Middle frontal gyrus (tissue), 1 donor: ENCODE measurements around the gene GLP2R.
A peak's percentile ranks its signal among the peaks of the same experiment; 100 is the strongest.

ENCODE experiments used
- DNase-seq: peaks from one replicate; pipeline ENCODE4 v3.0.0-alpha.2; 2015; ENCODE audit warnings: low spot score; ENCODE audit errors: extremely low spot score

Gene GLP2R

DNA sequence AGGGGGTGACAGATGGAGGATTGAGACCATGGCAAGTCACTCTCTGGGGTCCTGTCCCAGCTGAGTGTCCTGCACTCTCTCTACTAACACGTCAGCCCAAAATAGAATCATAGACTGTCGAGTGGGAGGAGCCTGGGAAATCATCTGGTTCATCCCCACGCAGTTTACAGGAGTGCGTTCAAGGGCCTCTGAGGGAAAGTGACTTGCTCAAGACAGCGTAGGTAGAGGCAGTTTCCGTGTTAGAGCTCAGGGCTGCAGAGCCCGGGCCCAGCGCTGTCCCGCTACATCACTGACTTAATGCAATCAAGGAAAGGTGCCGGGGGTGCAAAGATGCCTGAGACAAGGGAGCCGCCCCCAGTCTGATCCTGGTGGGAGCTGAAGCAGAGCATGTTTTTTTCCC is 14.2 kb upstream of the GLP2R start:
- no peak for DNase-seq

DNA sequence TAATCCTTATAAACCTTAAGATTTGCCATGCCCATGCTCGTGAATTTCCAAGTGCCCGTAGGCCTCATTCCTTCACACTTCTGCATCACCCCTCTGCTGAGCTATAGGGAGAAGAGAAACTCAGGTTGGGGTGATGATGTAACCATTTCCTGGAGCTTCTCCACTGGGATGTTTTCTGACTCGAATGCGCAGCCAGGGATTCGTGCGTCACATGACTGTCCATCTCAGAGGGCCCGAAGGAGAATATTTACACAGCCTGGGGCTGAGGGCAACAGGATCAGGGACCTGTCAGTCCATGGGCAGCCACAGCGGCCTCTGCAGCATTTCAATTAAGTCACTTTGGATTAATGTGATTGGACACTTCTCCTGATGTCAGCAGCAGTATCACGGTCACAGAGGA is 12.6 kb upstream of the GLP2R start:
- DNase-seq: no peak

DNA sequence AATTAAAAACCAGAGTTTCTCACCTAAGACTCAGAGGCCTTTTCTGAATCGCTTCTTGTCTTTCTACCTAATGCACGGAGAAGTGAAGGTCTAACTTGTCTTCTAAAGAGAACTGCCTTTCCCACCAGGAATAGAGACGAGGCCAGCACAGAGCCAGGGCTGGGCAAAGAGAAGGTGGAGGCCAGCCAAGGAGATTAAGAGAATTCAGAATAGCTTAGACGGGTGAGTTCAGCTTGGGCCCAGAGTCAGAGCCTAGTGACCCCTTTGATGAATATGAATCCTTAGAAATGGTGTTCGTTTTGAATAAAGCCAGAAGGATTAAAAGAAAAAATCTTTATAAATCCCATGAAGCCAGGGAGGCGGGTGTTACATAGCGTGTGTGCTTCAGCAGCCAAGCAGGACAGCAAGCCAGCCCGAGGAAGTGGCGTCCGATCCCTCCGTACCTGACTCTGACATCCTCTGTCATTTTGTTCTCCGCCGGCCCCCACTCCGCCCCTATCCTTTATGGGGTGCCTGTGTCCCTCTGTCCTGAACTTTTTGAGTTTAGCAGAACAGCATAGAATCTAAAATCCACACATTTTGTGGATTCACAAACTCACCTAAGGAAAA is 11.3 kb upstream of the GLP2R start:
- no peak for DNase-seq

DNA sequence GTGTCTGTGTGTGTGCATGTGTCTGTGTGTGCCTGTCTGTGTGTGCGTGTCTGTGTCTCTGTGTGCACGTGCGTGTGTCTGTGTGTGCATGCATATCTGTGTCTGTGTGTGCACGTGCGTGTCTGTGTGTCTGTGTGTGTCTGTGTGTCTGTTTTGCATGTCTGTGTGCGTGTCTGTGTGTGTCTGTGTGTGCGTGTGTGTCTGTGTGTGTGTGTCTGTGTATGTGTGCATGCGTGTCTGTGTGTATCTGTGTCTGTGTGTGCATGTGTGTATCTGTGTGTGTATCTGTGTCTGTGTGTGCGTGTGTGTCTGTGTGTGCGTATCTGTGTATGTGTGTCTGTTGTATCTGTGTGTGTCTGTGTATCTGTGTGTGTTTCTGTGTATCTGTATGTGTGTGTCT is 9.3 kb upstream of the GLP2R start:
- DNase-seq: no peak

DNA sequence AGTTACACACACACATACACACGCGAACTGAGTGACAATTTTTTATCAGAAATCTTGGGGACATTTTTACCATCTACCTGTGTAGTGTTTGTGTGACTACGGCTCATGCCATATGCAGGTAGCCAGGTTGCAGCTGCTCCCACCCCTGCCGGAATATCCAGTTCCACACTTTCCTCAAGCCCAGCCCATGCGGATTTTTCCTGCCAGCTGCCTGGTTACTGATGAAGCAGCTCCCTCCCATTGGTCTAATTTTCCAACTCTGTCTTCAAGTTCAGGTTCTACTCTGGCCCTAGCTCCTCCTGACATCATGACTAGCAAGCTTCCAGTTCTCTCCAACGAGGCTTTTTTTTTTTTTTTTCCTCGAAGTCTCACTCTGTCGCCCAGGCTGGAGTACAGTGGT is 8.6 kb upstream of the GLP2R start:
- DNase-seq: peak; percentile 21

DNA sequence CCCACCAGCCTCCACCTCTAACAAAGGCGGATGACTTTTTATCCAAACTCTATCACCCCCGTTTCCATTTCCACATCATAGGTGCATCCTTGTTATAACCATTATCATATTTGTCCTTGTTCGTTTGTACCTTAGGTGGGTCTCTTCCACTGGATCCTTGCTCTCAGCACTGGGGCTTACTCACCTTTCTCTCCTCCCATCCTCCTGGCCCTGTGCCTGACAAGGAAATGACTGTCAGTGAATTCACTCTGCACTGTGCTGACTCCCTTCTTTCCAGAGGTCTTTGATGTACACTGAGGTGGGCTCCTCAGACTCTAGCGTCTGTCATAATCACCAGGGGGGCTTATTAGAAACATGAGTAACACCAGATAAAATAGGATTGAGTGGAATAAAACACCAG is 7.0 kb upstream of the GLP2R start:
- no peak for DNase-seq

DNA sequence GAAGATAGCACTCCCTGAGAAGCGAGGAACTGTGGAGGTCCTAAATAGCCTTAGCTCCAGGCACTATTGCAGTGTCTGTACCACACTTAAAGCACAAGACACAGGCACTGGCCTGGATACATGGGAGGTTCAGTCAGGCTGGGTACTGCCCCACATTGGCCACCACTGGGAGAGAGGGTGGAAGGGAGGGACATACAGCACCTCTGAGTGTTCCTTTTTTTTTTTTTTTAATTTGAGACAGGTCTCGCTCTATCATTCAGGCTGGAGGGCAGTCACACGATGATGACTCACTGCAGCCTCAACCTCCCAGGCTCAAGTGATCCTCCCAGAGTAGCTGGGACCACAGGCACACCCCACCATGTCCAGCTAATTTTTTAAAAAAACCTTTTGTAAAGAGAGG is 5.3 kb upstream of the GLP2R start:
- DNase-seq: no peak

DNA sequence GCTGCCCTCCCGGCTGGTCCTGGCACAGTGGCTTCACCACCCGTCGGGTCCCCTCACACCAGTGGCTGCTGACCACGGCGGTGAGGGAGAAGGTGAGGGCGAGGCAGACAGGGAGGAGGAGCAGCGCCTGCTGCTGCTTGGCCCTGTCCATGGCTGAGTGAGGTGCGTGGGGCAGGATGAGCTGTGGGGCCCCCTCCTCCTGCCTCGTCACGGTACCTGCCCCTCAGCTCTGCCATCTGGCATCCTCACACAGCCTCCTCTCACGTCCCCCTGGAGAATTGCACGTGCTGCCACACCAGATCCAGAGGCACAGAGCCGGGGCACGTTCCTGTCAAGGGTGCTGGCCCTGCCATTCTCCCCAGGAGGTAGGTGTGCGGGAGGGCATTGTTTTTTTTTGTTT is 3.8 kb upstream of the GLP2R start, which contains the start of gene GSG1L2:
GSG1L2 (minus strand) TSS at position 159 of the 400 bp plus-strand sequence; CDS start at position 151, 8 bp downstream.
- no peak for DNase-seq

DNA sequence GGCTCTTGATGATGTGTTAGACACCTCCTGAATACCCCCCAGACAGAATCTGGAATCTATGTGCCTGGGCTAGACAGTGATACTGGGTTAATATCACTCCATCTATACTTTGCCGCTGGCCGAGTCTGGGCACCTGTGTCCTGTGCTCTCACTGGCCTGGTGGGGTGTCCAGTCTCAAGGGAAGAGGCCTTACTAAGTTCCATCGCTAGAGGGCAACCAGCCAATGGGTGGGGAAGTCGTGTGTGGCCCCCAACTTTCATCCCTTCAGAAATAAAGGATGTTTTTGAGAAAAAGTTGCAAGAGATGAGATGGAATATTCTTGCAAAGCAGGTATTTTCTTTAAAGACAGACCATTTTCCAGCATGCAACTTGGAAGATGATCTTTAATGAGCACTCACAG is 1.6 kb upstream of the GLP2R start:
- DNase-seq: no peak

DNA sequence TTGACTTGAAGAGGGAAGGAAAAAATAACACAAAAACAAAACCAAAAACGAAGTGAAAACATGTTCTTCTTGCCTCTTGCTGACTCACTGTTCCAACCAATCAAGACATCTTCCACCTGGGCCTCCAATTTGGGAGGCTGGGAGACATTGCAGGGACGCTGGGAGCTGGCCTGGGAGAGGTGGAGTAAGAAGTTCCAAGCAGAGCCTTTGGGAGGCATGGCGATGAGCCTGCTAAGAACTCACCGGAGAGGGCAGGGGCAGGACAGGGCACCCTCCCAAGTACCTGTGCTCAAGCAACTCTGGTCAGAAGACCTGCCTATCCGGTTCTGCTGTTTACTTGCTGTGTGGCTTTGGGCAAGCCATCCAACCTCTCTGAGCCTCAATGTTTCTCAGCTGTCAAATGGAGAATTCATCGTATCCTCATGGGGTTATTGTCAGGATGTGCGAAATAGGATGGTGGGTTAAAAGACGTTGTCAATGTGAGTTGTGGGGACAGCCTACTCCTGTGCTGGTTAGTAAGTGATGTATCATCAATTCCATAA is 856 bp upstream of the GLP2R start:
- no peak for DNase-seq

DNA sequence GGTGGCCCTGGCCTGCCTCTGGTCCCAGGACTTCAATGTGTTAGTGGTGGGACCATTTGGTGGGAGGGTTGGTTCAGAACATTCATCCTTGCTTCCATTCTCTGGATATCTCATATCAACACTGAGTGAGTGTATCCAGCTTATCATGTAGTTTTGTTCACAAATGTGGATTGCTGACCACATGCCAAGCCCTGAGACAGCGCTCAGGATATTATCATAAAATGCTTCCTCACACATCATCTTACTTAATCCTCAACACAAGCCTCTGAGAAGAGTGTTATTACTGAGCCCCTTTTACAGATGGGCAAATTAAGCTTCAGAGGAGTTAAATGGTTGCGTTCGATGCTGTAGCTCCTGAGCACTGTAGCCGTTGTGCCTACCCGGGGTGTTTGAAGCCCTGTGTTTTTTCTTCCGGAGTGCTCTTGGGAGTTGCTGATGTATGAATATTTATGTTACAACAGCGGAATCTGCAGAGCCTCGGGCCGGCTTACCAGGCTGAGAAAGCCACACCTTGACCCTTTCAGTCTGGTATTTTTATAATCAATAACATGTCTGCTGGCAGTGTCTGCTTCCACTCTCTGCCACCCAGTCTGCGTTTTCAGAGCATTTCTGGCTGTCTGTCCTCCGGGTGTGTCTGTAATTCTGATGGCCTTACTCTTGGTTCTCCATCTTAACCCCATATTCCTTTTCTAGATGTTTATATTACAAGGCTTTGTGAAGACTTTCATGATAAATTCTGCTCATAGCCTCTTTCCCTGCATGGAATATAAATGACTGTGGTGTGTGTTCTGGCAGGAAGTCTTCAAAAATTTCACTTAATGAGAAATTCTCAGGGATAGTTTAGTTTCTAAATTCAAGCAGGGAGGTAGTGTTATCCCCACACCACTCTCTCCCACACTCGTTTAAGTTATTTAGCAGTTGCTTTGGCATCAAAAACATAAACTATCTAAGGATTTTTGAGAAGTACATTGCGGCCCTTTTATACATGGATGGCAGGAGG is 2.9 kb downstream of the GLP2R start:
- DNase-seq: no peak

DNA sequence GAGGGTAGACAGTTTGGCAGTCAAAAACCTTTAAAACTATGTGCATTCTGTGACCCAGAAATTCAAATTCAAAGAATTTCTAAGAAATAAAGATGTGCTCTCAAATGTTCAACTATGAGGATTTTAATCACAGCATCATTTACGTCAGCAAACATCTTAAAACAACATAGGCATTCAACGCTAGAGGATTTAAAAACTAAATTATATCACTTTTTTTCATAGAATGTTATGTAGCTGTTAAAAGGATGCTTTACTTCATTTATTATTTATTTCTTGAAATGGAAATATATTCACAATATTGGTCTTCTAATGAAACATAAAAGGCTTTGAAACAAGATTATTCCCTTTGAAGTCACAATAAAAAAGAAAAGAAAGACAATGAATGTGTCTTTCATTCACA is 3.6 kb downstream of the GLP2R start:
- DNase-seq: no peak

DNA sequence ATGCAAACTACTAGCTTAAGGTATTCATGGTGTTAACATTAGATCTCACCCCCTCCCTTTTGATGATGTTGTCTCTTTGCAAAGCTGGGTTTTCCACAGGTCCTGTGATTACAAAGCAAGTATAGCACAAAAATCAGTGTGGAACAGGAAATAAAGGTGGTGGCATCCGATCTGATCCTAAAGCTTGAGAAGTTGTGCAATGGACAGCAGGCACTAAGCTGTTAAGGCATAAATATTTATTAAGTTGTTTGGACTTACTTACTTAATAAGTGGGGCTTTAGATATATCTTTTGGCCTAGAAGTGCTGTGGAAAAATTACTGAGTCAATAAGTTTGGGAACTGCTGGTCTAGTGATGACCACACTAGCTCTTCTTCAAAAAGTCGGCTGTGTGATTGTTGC is 5.0 kb downstream of the GLP2R start:
- DNase-seq: no peak

DNA sequence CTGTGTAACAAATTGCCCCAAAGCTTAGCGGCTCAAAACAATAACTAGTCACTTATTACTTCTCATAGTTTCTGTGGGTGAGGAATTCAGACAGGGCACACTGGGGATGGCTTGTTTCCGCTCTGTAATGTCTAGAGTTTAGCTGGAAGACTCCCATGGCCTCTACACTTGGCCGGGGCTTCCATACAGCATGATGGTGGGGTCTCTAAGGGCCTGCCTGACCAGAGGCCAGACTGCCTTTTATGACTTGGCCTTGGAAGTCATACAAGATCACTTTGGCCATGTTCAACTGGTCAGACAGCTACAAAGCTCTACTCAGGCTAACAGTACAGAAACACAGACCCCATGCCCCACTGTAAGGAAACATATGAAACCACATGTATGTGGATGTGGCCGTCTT is 8.2 kb downstream of the GLP2R start:
- DNase-seq: no peak

DNA sequence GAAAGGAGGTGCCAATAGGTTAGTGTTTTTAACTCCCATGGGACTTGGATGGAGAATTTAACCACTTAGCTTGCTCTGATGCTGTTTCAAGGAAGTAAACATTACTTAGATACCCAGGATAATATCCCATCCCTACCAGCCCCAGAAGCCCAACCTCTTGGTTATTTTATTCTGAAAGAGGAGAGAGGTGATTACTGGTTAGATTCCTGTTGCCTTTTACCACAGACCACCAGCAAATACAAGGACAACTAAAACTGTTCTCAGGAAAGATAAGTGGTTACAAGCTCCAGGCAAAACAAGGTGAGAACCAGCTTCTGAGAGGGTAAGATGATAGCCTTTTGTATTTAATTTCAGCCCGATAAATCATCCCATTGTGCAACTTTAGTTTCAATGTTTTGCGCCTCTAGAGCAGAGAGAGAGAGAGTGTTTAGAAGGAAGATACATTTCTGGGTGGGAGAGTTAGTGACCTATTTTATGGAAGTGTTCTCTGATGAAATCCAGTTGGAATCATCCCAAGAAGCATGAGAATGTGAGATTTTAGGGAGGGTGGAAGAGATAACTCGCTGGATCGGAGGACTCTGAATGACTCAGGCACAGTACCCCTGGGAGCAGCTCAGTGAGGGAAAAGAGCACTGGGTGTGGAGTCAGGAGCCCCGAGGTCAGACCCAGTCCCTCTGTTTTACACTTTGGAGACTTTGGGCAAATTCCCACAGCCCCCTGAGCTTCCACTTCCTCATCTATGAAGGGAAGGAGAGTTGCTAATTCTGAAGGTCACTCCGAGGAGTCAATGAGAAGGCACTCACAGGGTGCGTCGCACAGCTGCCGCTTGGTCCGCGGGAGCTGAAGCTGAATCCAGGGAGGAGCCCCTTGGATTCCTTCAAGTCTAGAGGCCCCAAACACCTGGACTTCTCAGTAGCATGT is 12.1 kb downstream of the GLP2R start:
- DNase-seq: no peak

DNA sequence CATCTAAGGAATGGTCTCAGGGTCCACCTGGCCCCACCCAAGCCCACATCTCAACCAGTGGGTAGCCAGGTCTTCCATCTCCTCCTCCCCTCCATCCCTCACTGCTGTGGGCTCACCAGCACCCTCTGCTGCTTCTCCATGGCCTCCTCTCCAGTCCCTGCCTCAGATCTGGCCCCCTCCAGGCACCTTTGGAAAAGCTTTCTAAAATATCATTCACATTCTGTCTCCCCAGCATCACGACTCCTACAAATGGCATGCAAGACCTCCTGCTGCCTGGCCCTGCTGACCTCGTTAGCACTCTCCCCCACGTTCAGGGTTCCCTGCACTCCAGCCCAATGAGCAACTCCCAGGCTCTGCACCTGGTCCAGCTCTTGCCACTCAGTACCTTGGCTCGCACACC is 13.7 kb downstream of the GLP2R start:
- no peak for DNase-seq

DNA sequence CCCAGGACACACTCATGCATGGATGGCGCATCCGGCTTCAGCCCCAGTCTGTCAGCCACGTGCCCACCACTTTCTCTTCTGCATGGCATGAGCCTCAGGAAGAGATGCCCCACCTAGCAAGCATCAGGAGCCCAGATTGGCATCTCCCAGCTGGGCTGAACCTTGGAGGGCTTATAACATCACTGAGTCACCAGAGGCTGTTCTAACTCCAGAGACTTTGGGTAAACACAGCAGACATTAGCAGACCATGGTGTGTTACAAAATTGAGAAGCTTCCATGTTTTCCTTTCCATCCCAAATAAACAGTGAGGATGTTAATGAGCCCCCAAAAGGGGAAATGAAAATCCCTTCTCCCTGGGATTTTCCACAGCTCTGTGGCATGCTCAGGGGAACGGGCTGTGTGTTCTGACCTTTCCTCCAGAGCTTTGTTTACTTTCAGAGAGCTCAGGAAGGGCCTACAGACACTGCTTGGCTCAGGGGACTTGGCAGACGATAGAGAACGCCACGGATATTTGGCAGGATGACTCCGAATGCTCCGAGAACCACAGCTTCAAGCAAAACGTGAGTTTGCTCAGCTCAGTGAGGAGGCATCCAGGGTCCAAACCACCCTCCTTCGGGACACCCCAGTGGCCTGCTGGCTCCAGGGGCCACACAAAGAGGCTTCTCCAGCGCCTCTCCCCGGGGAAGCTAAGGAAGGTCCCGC is 16.5 kb downstream of the GLP2R start:
- no peak for DNase-seq

DNA sequence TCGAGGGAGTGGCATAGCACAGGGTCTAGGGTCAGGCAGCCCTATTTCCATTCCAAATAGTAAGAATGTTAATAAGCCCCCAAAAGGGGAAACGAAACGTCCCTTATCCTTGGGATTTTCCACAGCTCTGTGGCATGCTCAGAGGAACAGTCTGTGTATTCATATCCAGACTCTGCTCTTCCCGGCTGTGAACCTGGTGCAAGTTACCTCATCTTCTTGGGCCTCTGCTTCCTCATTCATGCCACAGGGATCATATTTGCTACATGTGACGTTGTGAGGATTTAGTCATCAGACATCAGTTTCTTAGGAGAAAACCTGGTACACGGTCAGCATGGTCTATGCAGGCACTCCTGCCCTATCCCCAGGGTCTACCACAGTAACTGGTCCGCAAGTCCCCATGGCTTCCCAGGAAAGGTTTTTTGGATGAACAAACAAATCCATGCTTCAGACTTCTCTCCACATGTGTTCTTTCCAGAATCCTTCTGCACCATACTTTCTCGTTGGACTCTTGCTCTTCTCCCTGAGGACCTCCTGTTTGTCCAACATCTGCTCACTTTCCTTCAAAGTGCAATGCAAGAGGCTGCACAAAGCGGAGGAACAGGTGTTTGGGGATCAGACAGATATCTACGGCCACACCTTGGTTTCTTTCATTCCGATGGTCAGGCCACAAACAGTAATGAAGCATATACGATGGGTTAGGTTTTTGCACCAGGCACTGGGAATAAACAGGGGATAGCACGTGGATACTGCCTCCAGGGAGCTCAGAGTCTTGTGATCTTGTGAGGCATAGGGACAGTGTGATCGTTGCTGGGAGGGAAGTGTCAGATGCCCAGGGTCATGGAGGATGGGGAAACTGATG is 17.7 kb downstream of the GLP2R start:
- no peak for DNase-seq

DNA sequence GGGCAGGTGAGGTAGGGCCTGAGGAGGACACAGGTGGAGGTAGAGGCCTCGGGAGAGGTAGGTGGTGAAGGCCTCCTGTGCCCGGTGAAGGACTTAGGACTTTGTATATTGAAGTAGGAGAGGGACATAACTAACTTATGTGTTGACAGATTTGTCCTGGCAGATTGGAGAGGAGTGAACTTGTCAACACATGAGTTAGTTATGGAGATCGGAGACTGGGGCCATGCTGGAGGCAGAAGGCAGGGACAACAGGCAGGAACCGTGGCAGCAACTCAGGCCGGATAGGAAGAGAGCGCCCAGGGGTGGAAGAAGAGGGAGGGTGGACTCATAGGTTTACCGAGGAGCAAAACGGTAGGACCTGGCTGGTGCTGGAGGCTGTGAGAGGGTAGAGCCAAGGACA is 18.4 kb downstream of the GLP2R start:
- DNase-seq: no peak

DNA sequence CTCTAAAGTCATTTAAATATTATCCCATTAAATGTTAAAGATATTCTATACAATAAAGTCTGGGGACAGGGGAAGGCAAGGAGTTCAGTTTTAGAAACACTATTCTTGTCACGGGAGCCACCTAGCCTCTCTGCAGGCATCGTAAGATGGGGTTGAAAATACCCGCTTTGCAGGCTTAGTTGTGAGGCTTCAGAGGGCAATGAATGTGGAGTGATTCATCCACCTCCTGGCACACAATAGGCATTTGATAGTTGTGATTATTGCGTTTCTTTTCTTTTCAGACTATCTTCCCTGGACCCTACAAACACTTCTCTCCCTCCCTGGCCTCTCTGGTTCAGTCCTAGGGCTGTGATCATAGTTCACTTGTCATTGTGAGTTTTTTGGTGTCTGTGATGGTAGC is 19.6 kb downstream of the GLP2R start:
- DNase-seq: no peak
